Upper lobe of left lung (tissue), 4 donors: ENCODE results near the gene LRRC74B.

ENCODE experiments used
- CTCF ChIP-seq, 6 experiments: fragments of 450-650 bp in 4 of 6; fragments of 200-600 bp in 2 of 6; sonication (generic) in 2 of 6; IDR thresholded peaks; one replicate each; pipeline ENCODE4 v1.5.1; 2016 to 2019; ENCODE audit warnings: antibody characterized with exemption in 6 of 6
- EP300 ChIP-seq, 4 donors: sonication (generic); formaldehyde crosslinking; IDR thresholded peaks; one replicate each; pipeline ENCODE4 v1.5.1; 2017; ENCODE audit warnings: antibody characterized with exemption in 4 of 4, control low read depth in 2 of 4
- POLR2A ChIP-seq, 4 donors: fragments of 450-650 bp; IDR thresholded peaks; one replicate each; pipeline ENCODE4 v1.5.1; 2016 to 2017; ENCODE audit warnings: antibody characterized with exemption in 4 of 4, mild to moderate bottlenecking in 2 of 4
- POLR2AphosphoS5 ChIP-seq, 2 donors: sonication (generic); formaldehyde crosslinking; IDR thresholded peaks; one replicate each; pipeline ENCODE4 v1.5.1; 2017; ENCODE audit warnings: antibody characterized with exemption in 2 of 2

- peak in 1 of 6 experiments; percentile 14 for TF ChIP-seq CTCF (IDR thresholded peaks at IDR 0.05)
- no peak for TF ChIP-seq EP300 (IDR thresholded peaks at IDR 0.05)
- no peak for TF ChIP-seq POLR2A (IDR thresholded peaks at IDR 0.05)
- TF ChIP-seq POLR2AphosphoS5 (IDR thresholded peaks at IDR 0.05): no peak
Observed at GRCh38 chr22:21020802-21021429, 24.8 kb upstream of the LRRC74B start.
